Stimulated activated naive B cell treated with anti-CD40 and anti-IgM and Interleukin-4, amounts not matched to agents 10 μg/mL and 1 μg/mL and 100 μg/mL, for 72 hours (primary cell): Measurements from ENCODE around the gene VLDLR.

Experiments used
- ATAC-seq, 2 donors: fragments of 150-1000 bp; cut with Tn5 transposase; replicated peaks; 2 replicates each; pipeline ENCODE4 v1.10.0; 2021; ENCODE audit warnings: moderate library complexity in 1 of 2
- DNase-seq: peaks from one replicate; pipeline ENCODE4 v3.0.0; 2021
- H3K27ac Mint-ChIP-seq: one replicate; pipeline ENCODE4 v1.8.0; 2022; ENCODE audit warnings: mild to moderate bottlenecking, mixed read lengths
- H3K27me3 Mint-ChIP-seq, 2 donors: one replicate each; pipeline ENCODE4 v1.8.0; 2022; ENCODE audit warnings: mixed read lengths in 2 of 2
- H3K36me3 Mint-ChIP-seq, 2 donors: one replicate each; pipeline ENCODE4 v1.8.0; 2022; ENCODE audit warnings: mixed read lengths in 2 of 2, mild to moderate bottlenecking in 1 of 2
- H3K4me1 Mint-ChIP-seq, 2 donors: one replicate each; pipeline ENCODE4 v1.8.0; 2022; ENCODE audit warnings: mixed read lengths in 2 of 2, mild to moderate bottlenecking in 1 of 2
- H3K4me3 Mint-ChIP-seq, 2 donors: one replicate each; pipeline ENCODE4 v1.8.0; 2022; ENCODE audit warnings: mild to moderate bottlenecking in 2 of 2, mixed read lengths in 2 of 2, moderate library complexity in 1 of 2
- H3K9me3 Mint-ChIP-seq, 2 donors: one replicate each; pipeline ENCODE4 v1.8.0; 2022; ENCODE audit warnings: mixed read lengths in 2 of 2, mild to moderate bottlenecking in 1 of 2

Gene VLDLR

GRCh38 chr9:2621722-2622460 lies at the start of gene VLDLR:
VLDLR (plus strand) TSS chr9:2621787; CDS start chr9:2622190, 403 bp downstream.
- Mint-ChIP-seq H3K27ac (peak within 1 kb of the TSS; percentile 48), H3K9me3 (peaks cover 0 to 4% of the 10 kb centered on the region in 2 donors), H3K4me1 (peaks cover 10 to 23% of the 10 kb centered on the region in 2 donors), H3K27me3 (peaks cover 73 to 81% of the 10 kb centered on the region in 2 donors), H3K4me3 (peak within 1 kb of the TSS; percentile 81 to 84), H3K36me3 (peaks cover 2 to 3% of the 10 kb centered on the region in 2 donors)
- peak; percentile 51 to 55 for ATAC-seq
- no peak for DNase-seq

- Mint-ChIP-seq H3K36me3 (no peaks in the 10 kb centered on the region), H3K27ac (no peak overlapping the region), H3K27me3 (peaks cover 3 to 19% of the 10 kb centered on the region in 2 donors), H3K4me1 (no peaks in the 10 kb centered on the region), H3K9me3 (no peaks in the 10 kb centered on the region), H3K4me3 (no peak overlapping the region)
- no peak for ATAC-seq
- no peak for DNase-seq
These were observed 47.4 kb upstream of the VLDLR start for GRCh38 chr9:2574203-2574602.

GRCh38 chr9:2576631-2577030 lies 45.0 kb upstream of the VLDLR start:
- Mint-ChIP-seq H3K9me3 (no peaks in the 10 kb centered on the region), H3K27me3 (peaks cover 3 to 17% of the 10 kb centered on the region in 2 donors), H3K4me1 (no peaks in the 10 kb centered on the region), H3K36me3 (no peaks in the 10 kb centered on the region), H3K4me3 (no peak overlapping the region), H3K27ac (no peak overlapping the region)
- DNase-seq (no peak), ATAC-seq (no peak)

- Mint-ChIP-seq H3K4me1 (no peaks in the 10 kb centered on the region), H3K36me3 (no peaks in the 10 kb centered on the region), H3K27ac (no peak overlapping the region), H3K9me3 (peaks cover 4 to 5% of the 10 kb centered on the region in 2 donors), H3K4me3 (no peak overlapping the region), H3K27me3 (peaks cover 27 to 42% of the 10 kb centered on the region in 2 donors)
- ATAC-seq (no peak), DNase-seq (no peak)
These were observed 38.1 kb upstream of the VLDLR start for GRCh38 chr9:2583308-2584013.

GRCh38 chr9:2591967-2592366 lies 29.6 kb upstream of the VLDLR start:
- Mint-ChIP-seq H3K36me3 (peaks cover 0 to 3% of the 10 kb centered on the region in 2 donors), H3K27ac (no peak overlapping the region), H3K9me3 (peaks cover 18% of the 10 kb centered on the region in 2 donors), H3K27me3 (peaks cover 9 to 11% of the 10 kb centered on the region in 2 donors), H3K4me1 (no peaks in the 10 kb centered on the region), H3K4me3 (no peak overlapping the region)
- ATAC-seq (no peak), DNase-seq (no peak)

GRCh38 chr9:2593744-2594143 lies 27.8 kb upstream of the VLDLR start:
- Mint-ChIP-seq H3K4me3 (no peak overlapping the region), H3K9me3 (peaks cover 18% of the 10 kb centered on the region in 2 donors), H3K36me3 (peaks cover 0 to 3% of the 10 kb centered on the region in 2 donors), H3K27ac (no peak overlapping the region), H3K4me1 (no peaks in the 10 kb centered on the region), H3K27me3 (peaks cover 11 to 22% of the 10 kb centered on the region in 2 donors)
- ATAC-seq (no peak), DNase-seq (no peak)

- H3K9me3 Mint-ChIP-seq: peaks cover 14 to 17% of the 10 kb centered on the region in 2 donors
- peaks cover 19 to 35% of the 10 kb centered on the region in 2 donors for H3K27me3 Mint-ChIP-seq
- H3K27ac Mint-ChIP-seq: no peak overlapping the region
- H3K4me1 Mint-ChIP-seq: no peaks in the 10 kb centered on the region
- ATAC-seq (no peak), DNase-seq (no peak)
- H3K36me3 Mint-ChIP-seq: peaks cover 0 to 3% of the 10 kb centered on the region in 2 donors
- no peak overlapping the region for H3K4me3 Mint-ChIP-seq
These were observed 25.6 kb upstream of the VLDLR start for GRCh38 chr9:2595973-2596372.

- no peak for ATAC-seq
- Mint-ChIP-seq H3K27me3 (peaks cover 19 to 39% of the 10 kb centered on the region in 2 donors), H3K4me3 (no peak overlapping the region), H3K9me3 (peaks cover 6 to 7% of the 10 kb centered on the region in 2 donors), H3K4me1 (peaks cover 3 to 9% of the 10 kb centered on the region in 2 donors), H3K27ac (no peak overlapping the region), H3K36me3 (no peaks in the 10 kb centered on the region)
- DNase-seq: no peak
These were observed 24.1 kb upstream of the VLDLR start for GRCh38 chr9:2597483-2597882.

GRCh38 chr9:2599896-2600295 lies 21.7 kb upstream of the VLDLR start:
- peaks cover 5 to 11% of the 10 kb centered on the region in 2 donors for H3K4me1 Mint-ChIP-seq
- H3K36me3 Mint-ChIP-seq: no peaks in the 10 kb centered on the region
- DNase-seq: no peak
- no peak for ATAC-seq
- no peak overlapping the region for H3K27ac Mint-ChIP-seq
- peaks cover 24 to 48% of the 10 kb centered on the region in 2 donors for H3K27me3 Mint-ChIP-seq
- H3K9me3 Mint-ChIP-seq: no peaks in the 10 kb centered on the region
- no peak overlapping the region for H3K4me3 Mint-ChIP-seq

GRCh38 chr9:2600307-2600706 lies 21.3 kb upstream of the VLDLR start:
- peaks cover 24 to 48% of the 10 kb centered on the region in 2 donors for H3K27me3 Mint-ChIP-seq
- H3K27ac Mint-ChIP-seq: no peak overlapping the region
- DNase-seq (no peak), ATAC-seq (no peak)
- no peaks in the 10 kb centered on the region for H3K36me3 Mint-ChIP-seq
- H3K4me1 Mint-ChIP-seq: peaks cover 5 to 11% of the 10 kb centered on the region in 2 donors
- H3K9me3 Mint-ChIP-seq: no peaks in the 10 kb centered on the region
- H3K4me3 Mint-ChIP-seq: no peak overlapping the region

GRCh38 chr9:2601785-2602378 lies 19.7 kb upstream of the VLDLR start:
- H3K4me1 Mint-ChIP-seq: peaks cover 5 to 11% of the 10 kb centered on the region in 2 donors
- H3K27me3 Mint-ChIP-seq: peaks cover 17 to 44% of the 10 kb centered on the region in 2 donors
- no peak for DNase-seq
- H3K27ac Mint-ChIP-seq: no peak overlapping the region
- peak; percentile 44 to 76 for ATAC-seq
- H3K36me3 Mint-ChIP-seq: no peaks in the 10 kb centered on the region
- H3K4me3 Mint-ChIP-seq: no peak overlapping the region
- no peaks in the 10 kb centered on the region for H3K9me3 Mint-ChIP-seq

GRCh38 chr9:2602704-2603116 lies 18.9 kb upstream of the VLDLR start:
- no peak for DNase-seq
- H3K9me3 Mint-ChIP-seq: no peaks in the 10 kb centered on the region
- no peaks in the 10 kb centered on the region for H3K36me3 Mint-ChIP-seq

GRCh38 chr9:2603621-2604020 lies 18.0 kb upstream of the VLDLR start:
- ATAC-seq (no peak), DNase-seq (no peak)
- Mint-ChIP-seq H3K27ac (no peak overlapping the region), H3K4me3 (no peak overlapping the region), H3K4me1 (peaks cover 5 to 11% of the 10 kb centered on the region in 2 donors), H3K36me3 (no peaks in the 10 kb centered on the region), H3K9me3 (no peaks in the 10 kb centered on the region), H3K27me3 (peaks cover 18 to 31% of the 10 kb centered on the region in 2 donors)

More at GRCh38 chr9:2602704-2603116, 18.9 kb upstream of the VLDLR start:
- Mint-ChIP-seq H3K4me3 (no peak overlapping the region), H3K27ac (peak overlapping the region; percentile 0), H3K27me3 (peaks cover 17 to 40% of the 10 kb centered on the region in 2 donors), H3K4me1 (peaks cover 5 to 11% of the 10 kb centered on the region in 2 donors)
- ATAC-seq: peak in 1 of 2 donors; percentile 76

- H3K4me3 Mint-ChIP-seq: no peak overlapping the region
- no peak overlapping the region for H3K27ac Mint-ChIP-seq
- H3K4me1 Mint-ChIP-seq: peaks cover 5 to 11% of the 10 kb centered on the region in 2 donors
- ATAC-seq (no peak), DNase-seq (no peak)
- no peaks in the 10 kb centered on the region for H3K36me3 Mint-ChIP-seq
- H3K27me3 Mint-ChIP-seq: peaks cover 13 to 18% of the 10 kb centered on the region in 2 donors
- H3K9me3 Mint-ChIP-seq: no peaks in the 10 kb centered on the region
These were observed 16.3 kb upstream of the VLDLR start for GRCh38 chr9:2605246-2605645.
